K562 (cell line): ENCODE data around the gene TNRC6B. TPM values are rescaled to one million over a fixed set of nuclear protein-coding genes. Genes with fewer than 3 reads are reported as not detected.

Source experiments
- ATAC-seq: fragments of 200-7000 bp; cut with Tn5 transposase; 3 replicates; pipeline ENCODE4 v1.9.1; 2020; ENCODE audit warnings: moderate library complexity
- BruUV-seq: library from RNA; stranded (reverse); fragments of 400-500 nt; replicated peaks from 2 replicates; lab custom pipeline; 2021; lab: Mats Ljungman, UMichigan
- CTCF ChIA-PET: fragments of 300-600 bp; formaldehyde crosslinking; extraction: SDS; loops from one replicate; lab custom pipeline; 2021; ENCODE audit warnings: low intra/inter-chr PET ratio; lab: Yijun Ruan, JAX
- POLR2A ChIA-PET: fragments of 300-600, 350-650 bp; sonication (Branson Sonifier 250); formaldehyde crosslinking; extraction: SDS; loops from one replicate; lab custom pipeline; 2021; ENCODE audit warnings: antibody characterized with exemption, inconsistent platforms; lab: Yijun Ruan, JAX
- DNase-seq, 4 experiments: peaks; one replicate each; pipeline versions ENCODE4 v3.0.0 to v3.0.0-alpha.2; 2011 to 2018; ENCODE audit warnings: low spot score in 3 of 4, mixed read lengths in 3 of 4; ENCODE audit errors: extremely low read depth in 1 of 4
- FAIRE-seq: peaks from 2 replicates; lab custom pipeline; 2011; peaks lifted over from hg19 to GRCh38; lab: Jason Lieb, UNC
- H2AFZ ChIP-seq: 2 replicates; pipeline ENCODE4 v1.6.0; 2011; ENCODE audit warnings: low read depth, low read length, control low read depth, inconsistent platforms
- H3K27ac ChIP-seq: fragments of 200-600 bp; 3 replicates; pipeline ENCODE4 v1.8.0; 2011; ENCODE audit warnings: low read depth, mild to moderate bottlenecking, control low read depth, inconsistent platforms, low read length, moderate library complexity, mixed read lengths; ENCODE audit errors: extremely low read depth
- H3K27me3 ChIP-seq, 2 experiments: fragments of 300-600 bp in 1 of 2; 2 replicates in 1 of 2; 3 replicates in 1 of 2; pipeline versions ENCODE4 v1.6.0 to v1.8.0; 2011; ENCODE audit warnings: inconsistent platforms in 2 of 2, low read length in 2 of 2, mild to moderate bottlenecking in 1 of 2, mixed read lengths in 1 of 2, moderate library complexity in 1 of 2; ENCODE audit not compliant: control insufficient read depth in 2 of 2, insufficient read depth in 2 of 2
- H3K36me3 ChIP-seq: fragments of 300-600 bp; 3 replicates; pipeline ENCODE4 v1.8.0; 2011; ENCODE audit warnings: mild to moderate bottlenecking, low read length, inconsistent platforms; ENCODE audit not compliant: control insufficient read depth, insufficient read depth
- H3K4me1 ChIP-seq, 2 experiments: fragments of 200-600 bp in 1 of 2; replicated peaks in 1 of 2; 2 replicates in 1 of 2; 3 replicates in 1 of 2; pipeline versions ENCODE4 v1.5.1 to v1.8.0; 2011; ENCODE audit warnings: inconsistent platforms in 2 of 2, low read length in 2 of 2, mild to moderate bottlenecking in 1 of 2, mixed read lengths in 1 of 2, moderate library complexity in 1 of 2; ENCODE audit not compliant: control insufficient read depth in 2 of 2, insufficient read depth in 2 of 2
- H3K4me2 ChIP-seq: 2 replicates; pipeline ENCODE4 v1.6.1; 2011; ENCODE audit warnings: low read length, control low read depth, inconsistent platforms, mixed read lengths; ENCODE audit not compliant: insufficient read depth
- H3K4me3 ChIP-seq: fragments of 200-600 bp; sonication (generic), shearing (Covaris generic); 2 replicates; pipeline ENCODE4 v1.5.1; 2016; ENCODE audit warnings: control low read depth, inconsistent platforms
- H3K79me2 ChIP-seq: fragments of 200-600 bp; 3 replicates; pipeline ENCODE4 v1.8.0; 2011; ENCODE audit warnings: low read length, inconsistent platforms; ENCODE audit not compliant: control insufficient read depth, insufficient read depth
- H3K9ac ChIP-seq, 2 experiments: 2 replicates each; pipeline versions ENCODE4 v1.6.0 to v1.6.1; 2011; ENCODE audit warnings: low read depth in 2 of 2, low read length in 2 of 2, control low read depth in 1 of 2, inconsistent platforms in 1 of 2, mild to moderate bottlenecking in 1 of 2, mixed read lengths in 1 of 2; ENCODE audit not compliant: insufficient read depth in 1 of 2
- H3K9me1 ChIP-seq: one replicate; pipeline ENCODE4 v1.6.0; 2011; ENCODE audit warnings: inconsistent platforms, mild to moderate bottlenecking, low read length, moderate library complexity; ENCODE audit not compliant: control insufficient read depth, insufficient read depth
- H3K9me3 ChIP-seq: replicated peaks from 2 replicates; pipeline ENCODE4 v1.5.1; 2011; ENCODE audit warnings: low read depth, low read length, inconsistent platforms; ENCODE audit not compliant: control insufficient read depth, insufficient read depth
- H4K20me1 ChIP-seq: replicated peaks from 2 replicates; pipeline ENCODE4 v1.6.1; 2011; ENCODE audit warnings: low read length, inconsistent platforms, mixed read lengths; ENCODE audit not compliant: control insufficient read depth, insufficient read depth
- ESRRA ChIP-seq: fragments of 450-650 bp; IDR thresholded peaks from 2 replicates; pipeline ENCODE4 v1.6.1; 2014; ENCODE audit warnings: low read depth, mild to moderate bottlenecking, moderate library complexity, borderline replicate concordance
- HDAC1 ChIP-seq, 2 experiments: fragments of 450-650 bp; IDR thresholded peaks; 2 replicates each; pipeline ENCODE4 v1.6.1; 2016 to 2017; ENCODE audit warnings: inconsistent platforms in 1 of 2, mild to moderate bottlenecking in 1 of 2, moderate library complexity in 1 of 2
- HMGN3 ChIP-seq: IDR thresholded peaks from 2 replicates; pipeline ENCODE4 v1.6.1; 2011; ENCODE audit warnings: borderline replicate concordance, low read depth, mild to moderate bottlenecking, mixed read lengths, low read length; ENCODE audit not compliant: insufficient read length; ENCODE audit errors: extremely low read depth
- JUN ChIP-seq, 2 experiments: sonication (generic) in 1 of 2; formaldehyde crosslinking in 1 of 2; IDR thresholded peaks; 2 replicates each; pipeline versions ENCODE4 v1.6.1 to v1.8.0; 2012 to 2022; ENCODE audit warnings: borderline replicate concordance in 2 of 2, mild to moderate bottlenecking in 2 of 2, improper control_type of control experiment in 1 of 2, low read depth in 1 of 2, low read length in 1 of 2, missing genetic modification reagents in 1 of 2
- JUND ChIP-seq, 2 experiments: IDR thresholded peaks; 2 replicates in 1 of 2; 3 replicates in 1 of 2; pipeline ENCODE4 v1.6.1; 2011; ENCODE audit warnings: borderline replicate concordance in 2 of 2, low read depth in 2 of 2, low read length in 2 of 2, improper control_type of control experiment in 1 of 2, missing biosample characterization in 1 of 2, missing genetic modification characterization in 1 of 2, missing genetic modification reagents in 1 of 2
- NCOR1 ChIP-seq: fragments of 450-650 bp; IDR thresholded peaks from 2 replicates; pipeline ENCODE4 v1.6.1; 2016; ENCODE audit warnings: mild to moderate bottlenecking, moderate library complexity
- RAD21 ChIP-seq, 2 experiments: fragments of 250-450 bp in 1 of 2; fragments of 450-650 bp in 1 of 2; sonication (Bioruptor Pico) in 1 of 2; formaldehyde crosslinking in 1 of 2; IDR thresholded peaks in 1 of 2; conservative IDR thresholded peaks in 1 of 2; 2 replicates each; pipeline versions ENCODE4 v1.4.0 to v1.8.0; 2020 to 2022; ENCODE audit warnings: mild to moderate bottlenecking in 2 of 2, moderate library complexity in 1 of 2
- RBM22 ChIP-seq: fragments of 200-400 bp; formaldehyde crosslinking; IDR thresholded peaks from 2 replicates; pipeline ENCODE4 v1.6.1; 2018; ENCODE audit warnings: low read length, low read depth; ENCODE audit not compliant: poor library complexity, severe bottlenecking
- TAF7 ChIP-seq: fragments of 450-650 bp; IDR thresholded peaks from 2 replicates; pipeline ENCODE4 v1.6.1; 2016; ENCODE audit warnings: missing genetic modification characterization, missing compliant biosample characterization
- TCF7 ChIP-seq: sonication (generic); IDR thresholded peaks from 2 replicates; pipeline ENCODE4 v1.6.1; 2016; ENCODE audit warnings: antibody characterized with exemption, borderline replicate concordance
- TRIM24 ChIP-seq, 2 experiments: fragments of 450-650 bp; IDR thresholded peaks; 2 replicates each; pipeline ENCODE4 v1.6.1; 2016
- ZBTB17 ChIP-seq: fragments of 450-650 bp; formaldehyde crosslinking; IDR thresholded peaks from 2 replicates; pipeline ENCODE4 v1.4.0; 2020; ENCODE audit warnings: mild to moderate bottlenecking
- ZBTB7A ChIP-seq: IDR thresholded peaks from 2 replicates; pipeline ENCODE4 v1.6.1; 2011; ENCODE audit warnings: low read depth, mild to moderate bottlenecking, low read length, moderate library complexity, borderline replicate concordance; ENCODE audit not compliant: control insufficient read depth
- WGBS: fragments of 100-300 bp; shearing (Covaris generic); methylation state at CpG from one replicate; pipeline ENCODE4 v1.1.6; 2016; ENCODE audit warnings: low coverage, mixed read lengths; ENCODE audit not compliant: insufficient coverage; ENCODE audit errors: missing lambda C conversion rate; 5-methylcytosine and 5-hydroxymethylcytosine counted together
- in situ Hi-C: fragments of 300-500 bp; cut with MboI; formaldehyde crosslinking; loops from 4 replicates; pipeline ENCODE4 v1.15.0; 2018; ENCODE audit warnings: inconsistent platforms, mixed read lengths
- intact Hi-C: fragments of 100-400 bp; cut with micrococcal nuclease; formaldehyde crosslinking; loops from 2 replicates; pipeline ENCODE4 v1.14.2; 2022
- polyA plus RNA-seq, 8 experiments: library from polyadenylated mRNA; depleted of rRNA in 4 of 8; stranded (reverse) in 5 of 8; unstranded in 3 of 8; fragments of >200 nt; fragmentation: Nextera tagmentation in 2 of 8; fragmentation: Illumina TruSeq in 1 of 8; extraction: Ambion mirVana in 2 of 8; extraction: Trizol in 1 of 8; gene quantifications; 2 replicates each; pipeline versions ENCODE4 v1.2.1 to v1.2.3, GENCODE V29; 2011 to 2014; ENCODE audit warnings: inconsistent platforms in 1 of 8, missing spikeins in 1 of 8
- total RNA-seq, 7 experiments: library from RNA; depleted of rRNA in 6 of 7; stranded (reverse); fragments of >200 nt in 6 of 7; fragmentation: Illumina TruSeq in 2 of 7; extraction: Trizol in 2 of 7; gene quantifications; 2 replicates each; pipeline versions ENCODE4 v1.2.1 to v1.2.3, GENCODE V29; 2011 to 2021; ENCODE audit warnings: low replicate concordance in 1 of 7
- TF ChIP-seq, protein P1 (sequence below): fragments of 450-650 bp; formaldehyde crosslinking; conservative IDR thresholded peaks from 2 replicates; pipeline ENCODE4 v1.4.0; 2022; ENCODE audit warnings: mild to moderate bottlenecking, missing genetic modification characterization
- TF ChIP-seq, protein P2 (sequence below): sonication (generic); formaldehyde crosslinking; IDR thresholded peaks from 2 replicates; pipeline ENCODE4 v1.8.0; 2022; ENCODE audit warnings: missing genetic modification reagents, mild to moderate bottlenecking, moderate library complexity, borderline replicate concordance
- TF ChIP-seq, protein P3 (sequence below): sonication (generic); formaldehyde crosslinking; IDR thresholded peaks from 2 replicates; pipeline ENCODE4 v1.8.0; 2022; ENCODE audit warnings: mild to moderate bottlenecking, missing genetic modification reagents

TNRC6B gene
- total and polyA plus RNA-seq, 9 of the 15 experiments (the other 6 are each of a cell fraction or from before 2014, with no cell fraction given), result 0.96 to 18.8 (median 10.8) TPM

DNA sequence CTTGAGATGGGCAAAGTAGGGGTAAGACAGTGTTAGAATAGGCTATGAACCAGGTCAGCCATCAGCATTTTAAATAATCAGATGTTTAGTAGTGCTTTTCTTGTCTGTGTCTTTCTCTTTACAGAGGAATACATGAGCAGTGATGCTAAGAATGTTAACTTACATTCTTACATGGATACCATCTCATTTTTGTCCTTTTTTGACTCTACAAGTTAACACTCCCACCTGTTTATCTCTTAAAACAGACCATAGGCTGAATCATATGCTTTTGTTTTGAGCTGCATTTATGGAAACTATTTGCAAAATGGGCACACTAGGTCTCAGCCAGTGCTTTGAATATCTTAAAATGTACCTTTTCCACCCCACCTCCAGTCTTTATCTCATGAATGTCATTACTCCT, 143.0 kb downstream of the TNRC6B start (continued):
- TF ChIP-seq, protein P1, sequence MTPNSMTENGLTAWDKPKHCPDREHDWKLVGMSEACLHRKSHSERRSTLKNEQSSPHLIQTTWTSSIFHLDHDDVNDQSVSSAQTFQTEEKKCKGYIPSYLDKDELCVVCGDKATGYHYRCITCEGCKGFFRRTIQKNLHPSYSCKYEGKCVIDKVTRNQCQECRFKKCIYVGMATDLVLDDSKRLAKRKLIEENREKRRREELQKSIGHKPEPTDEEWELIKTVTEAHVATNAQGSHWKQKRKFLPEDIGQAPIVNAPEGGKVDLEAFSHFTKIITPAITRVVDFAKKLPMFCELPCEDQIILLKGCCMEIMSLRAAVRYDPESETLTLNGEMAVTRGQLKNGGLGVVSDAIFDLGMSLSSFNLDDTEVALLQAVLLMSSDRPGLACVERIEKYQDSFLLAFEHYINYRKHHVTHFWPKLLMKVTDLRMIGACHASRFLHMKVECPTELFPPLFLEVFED, result no peak
- TF ChIP-seq JUND (IDR thresholded peaks at IDR 0.05; ENCODE audit: borderline replicate concordance, low read depth, low read length), result no peak
- TF ChIP-seq JUND (tag; IDR thresholded peaks at IDR 0.05; ENCODE audit: borderline replicate concordance, low read depth, low read length), result no peak
- TF ChIP-seq, protein P2, sequence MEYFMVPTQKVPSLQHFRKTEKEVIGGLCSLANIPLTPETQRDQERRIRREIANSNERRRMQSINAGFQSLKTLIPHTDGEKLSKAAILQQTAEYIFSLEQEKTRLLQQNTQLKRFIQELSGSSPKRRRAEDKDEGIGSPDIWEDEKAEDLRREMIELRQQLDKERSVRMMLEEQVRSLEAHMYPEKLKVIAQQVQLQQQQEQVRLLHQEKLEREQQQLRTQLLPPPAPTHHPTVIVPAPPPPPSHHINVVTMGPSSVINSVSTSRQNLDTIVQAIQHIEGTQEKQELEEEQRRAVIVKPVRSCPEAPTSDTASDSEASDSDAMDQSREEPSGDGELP (CRISPR knock-in tag), result no peak
- no peak for TF ChIP-seq TAF7
- TF ChIP-seq, all 486 proteins: peak for 9

DNA sequence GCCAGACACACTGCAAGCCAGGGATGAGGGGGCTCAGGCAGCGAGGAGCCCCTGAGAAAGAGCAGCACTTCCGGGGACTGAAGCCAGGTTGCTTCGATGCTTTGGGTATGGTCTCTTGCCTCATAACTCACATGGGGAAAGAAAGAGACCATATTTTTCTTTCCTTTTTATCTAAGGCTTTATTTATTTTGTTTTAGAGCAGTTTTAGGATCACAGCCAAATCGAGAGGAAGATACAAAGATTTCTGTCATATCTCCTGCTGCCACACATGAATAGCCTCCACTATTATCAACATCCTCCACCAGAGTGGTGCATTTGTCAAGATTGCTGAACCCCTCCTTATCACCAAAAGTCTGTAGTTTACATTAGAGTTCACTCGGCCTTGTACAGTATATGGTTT, 144.3 kb downstream of the TNRC6B start:
- no peak overlapping the region; the same call in 2 of the 3 replicates for H3K27ac ChIP-seq
- no peak overlapping the region; the same call in 1 of the 2 replicates for H3K4me2 ChIP-seq
- H3K36me3 ChIP-seq, result peaks cover 38% of the 10 kb centered on the region; the same call in 2 of the 3 replicates
- intact Hi-C loops, result no loop called here
- H3K27me3 ChIP-seq, result no peaks in the 10 kb centered on the region
- ChIA-PET POLR2A (interaction anchor here (0.7 to 1.5 kb wide), 5 partner anchors 11 to 1656 kb away, joined by 3 to 5 read pairs (median 3); no protein-coding TSS in a partner anchor), CTCF (no interaction called here)
- peak in 2 of 4 experiments; percentile 55 to 68 for DNase-seq
- BruUV-seq, result no TSS peak
- 0 out of 4 replicates have a peak overlapping the region, but pooled peaks of 1 of the 2 experiments have one; percentile 24 for H3K9ac ChIP-seq
- H3K9me3 ChIP-seq, result no peaks in the 10 kb centered on the region
- in situ Hi-C loops, result no loop called here
- peak; percentile 83 for ATAC-seq
- 18% methylated on average over 5 of the region's 5 CpGs for WGBS
- peaks cover 12 to 15% of the 10 kb centered on the region in 2 experiments; a peak in 4 of 5 replicates for H3K4me1 ChIP-seq
- H3K4me3 ChIP-seq, result no peak overlapping the region
- H3K79me2 ChIP-seq, result no peaks in the 10 kb centered on the region
- H3K9me1 ChIP-seq, result no peaks in the 10 kb centered on the region
- H2AFZ ChIP-seq, result no peak overlapping the region
- H4K20me1 ChIP-seq, result no peaks in the 10 kb centered on the region; the same call in 1 of the 2 replicates
- FAIRE-seq, result peak; percentile 90
- TF ChIP-seq RAD21 (CRISPR knock-in tag; conservative IDR thresholded peaks at IDR 0.05 in 1 of 2, IDR thresholded peaks at IDR 0.05 in 1 of 2), result no peak; a peak in 1 of 4 replicates
- TF ChIP-seq TRIM24 (IDR thresholded peaks at IDR 0.05), result peak; percentile 43 to 66; a peak in 2 of 4 replicates
- TF ChIP-seq JUND (IDR thresholded peaks at IDR 0.05; ENCODE audit: borderline replicate concordance, low read depth, low read length), result no peak
- peak; percentile 24; the same call in 1 of the 3 replicates for TF ChIP-seq JUND (tag; IDR thresholded peaks at IDR 0.05; ENCODE audit: borderline replicate concordance, low read depth, low read length)
- TF ChIP-seq, protein P3, sequence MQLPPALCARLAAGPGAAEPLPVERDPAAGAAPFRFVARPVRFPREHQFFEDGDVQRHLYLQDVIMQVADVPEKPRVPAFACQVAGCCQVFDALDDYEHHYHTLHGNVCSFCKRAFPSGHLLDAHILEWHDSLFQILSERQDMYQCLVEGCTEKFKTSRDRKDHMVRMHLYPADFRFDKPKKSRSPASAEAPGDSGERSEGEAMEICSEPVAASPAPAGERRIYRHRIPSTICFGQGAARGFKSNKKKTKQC, result no peak
- TF ChIP-seq RBM22, result no peak
- peak; percentile 38; the same call in 1 of the 2 replicates for TF ChIP-seq ESRRA
- TF ChIP-seq NCOR1, result peak; percentile 91
- no peak for TF ChIP-seq JUN (IDR thresholded peaks at IDR 0.05; ENCODE audit: borderline replicate concordance, low read depth, low read length)
- TF ChIP-seq JUN (CRISPR knock-in tag; IDR thresholded peaks at IDR 0.05; ENCODE audit: borderline replicate concordance), result no peak
- peak in 1 of 2 experiments; percentile 78; a peak in 2 of 4 replicates for TF ChIP-seq HDAC1 (IDR thresholded peaks at IDR 0.05)
- 0 out of 2 replicates have a peak, but pooled peaks have one; percentile 14 for TF ChIP-seq ZBTB7A
- TF ChIP-seq ZBTB17 (CRISPR knock-in tag), result no peak
- peak; percentile 62 for TF ChIP-seq HMGN3
- no peak for TF ChIP-seq TCF7
